PC-9 (cell line): ENCODE results near the gene TTC27. TPM values are rescaled to one million over a fixed set of nuclear protein-coding genes. Genes with fewer than 3 reads are reported as not detected.

Experiments used
- BruUV-seq: library from RNA; stranded (reverse); fragments of 400-500 nt; replicated peaks from 2 replicates; lab custom pipeline; 2021; lab: Mats Ljungman, UMichigan
- CTCF ChIA-PET: fragments of 300-600 bp; sonication (Branson Sonifier 250); formaldehyde crosslinking; loops from one replicate; lab custom pipeline; 2022; ENCODE audit warnings: antibody characterized with exemption; lab: Charles Lee
- POLR2A ChIA-PET: fragments of 300-600 bp; sonication (Branson Sonifier 250); formaldehyde crosslinking; loops from one replicate; lab custom pipeline; 2022; ENCODE audit warnings: antibody characterized with exemption; ENCODE audit not compliant: unreplicated experiment; lab: Charles Lee
- DNase-seq, 2 experiments: peaks; one replicate each; pipeline versions ENCODE4 v3.0.0 to v3.0.0-alpha.2; 2015 to 2022; ENCODE audit warnings: mixed read lengths in 1 of 2
- H2AFZ ChIP-seq: fragments of 200-600 bp; sonication (generic); 2 replicates; pipeline ENCODE4 v1.8.1; 2017; ENCODE audit warnings: antibody characterized with exemption
- H3F3A ChIP-seq: fragments of 200-600 bp; sonication (generic); 2 replicates; pipeline ENCODE4 v1.8.1; 2017; ENCODE audit warnings: antibody characterized with exemption, mild to moderate bottlenecking, low read depth; ENCODE audit not compliant: insufficient read depth
- H3K27ac ChIP-seq: fragments of 200-600 bp; sonication (generic); 2 replicates; pipeline ENCODE4 v1.6.1; 2016; ENCODE audit warnings: mixed run types
- H3K27me3 ChIP-seq: fragments of 200-600 bp; sonication (generic); 2 replicates; pipeline ENCODE4 v1.6.1; 2016; ENCODE audit warnings: low read depth, mixed run types; ENCODE audit not compliant: insufficient read depth
- H3K36me3 ChIP-seq: fragments of 200-600 bp; sonication (generic); 2 replicates; pipeline ENCODE4 v1.6.1; 2016; ENCODE audit warnings: low read depth, mixed run types
- H3K4me1 ChIP-seq: fragments of 200-600 bp; sonication (generic); replicated peaks from 2 replicates; pipeline ENCODE4 v1.6.1; 2016; ENCODE audit warnings: mixed run types; ENCODE audit not compliant: insufficient read depth
- H3K4me2 ChIP-seq: fragments of 200-600 bp; sonication (generic); 2 replicates; pipeline ENCODE4 v1.6.1; 2017; ENCODE audit warnings: mixed run types
- H3K4me3 ChIP-seq: fragments of 200-600 bp; sonication (generic); 2 replicates; pipeline ENCODE4 v1.6.1; 2016; ENCODE audit warnings: mixed run types
- H3K79me2 ChIP-seq: fragments of 200-600 bp; sonication (generic); 2 replicates; pipeline ENCODE4 v1.6.1; 2017; ENCODE audit warnings: low read depth, mixed run types
- H3K9me2 ChIP-seq: fragments of 200-600 bp; sonication (generic); 2 replicates; pipeline ENCODE4 v1.8.1; 2017; ENCODE audit warnings: mild to moderate bottlenecking; ENCODE audit not compliant: insufficient read depth
- H3K9me3 ChIP-seq: fragments of 200-600 bp; sonication (generic); 2 replicates; pipeline ENCODE4 v1.8.1; 2016; ENCODE audit warnings: low read depth; ENCODE audit not compliant: insufficient read depth
- H4K20me1 ChIP-seq: fragments of 200-600 bp; sonication (generic); 2 replicates; pipeline ENCODE4 v1.8.1; 2017; ENCODE audit not compliant: insufficient read depth
- CTCF ChIP-seq: fragments of 200-600 bp; sonication (generic); conservative IDR thresholded peaks from 2 replicates; pipeline ENCODE4 v1.6.1; 2017; ENCODE audit warnings: mixed run types, antibody characterized with exemption, mild to moderate bottlenecking, moderate library complexity
- EZH2 ChIP-seq: fragments of 200-600 bp; sonication (generic); IDR thresholded peaks from 2 replicates; pipeline ENCODE4 v1.8.0; 2017; ENCODE audit warnings: antibody characterized with exemption, low read depth
- intact Hi-C: fragments of 100-400 bp; cut with micrococcal nuclease; formaldehyde crosslinking; loops from one replicate; pipeline ENCODE4 v1.10.0; 2022; ENCODE audit not compliant: unreplicated experiment
- total RNA-seq: library from RNA; stranded (reverse); gene quantifications from 2 replicates; pipeline ENCODE4 v1.2.3, GENCODE V29; 2021

Gene TTC27
- total RNA-seq, 1 experiment from 2014 or later = 12.8 TPM

DNA sequence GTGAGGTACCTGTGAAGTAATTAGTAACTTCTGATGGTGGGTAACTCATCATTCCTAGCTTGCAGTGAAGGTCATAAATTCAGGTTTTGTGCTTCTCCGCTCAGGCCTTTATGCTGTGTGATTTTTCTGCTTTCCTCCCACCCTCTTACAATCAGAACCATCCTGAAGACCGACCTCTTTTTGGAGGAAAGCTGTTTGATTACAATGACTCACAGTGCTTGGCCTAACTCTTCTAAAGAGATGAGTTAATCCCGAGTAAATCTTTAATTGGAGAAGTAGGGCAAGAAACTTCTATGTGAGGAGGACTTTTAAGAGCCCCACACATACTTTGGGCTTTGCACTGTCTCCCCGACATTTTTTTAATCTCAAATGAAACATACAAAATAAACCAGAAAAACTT, 53.1 kb downstream of the TTC27 start:
- H3K4me1 ChIP-seq = no peaks in the 10 kb centered on the region
- H2AFZ ChIP-seq = no peak overlapping the region
- no peaks in the 10 kb centered on the region for H3F3A ChIP-seq
- intact Hi-C loops = no loop called here
- ChIA-PET POLR2A (no interaction called here), CTCF (no interaction called here)
- H3K9me2 ChIP-seq = no peaks in the 10 kb centered on the region
- TF ChIP-seq CTCF (no peak), EZH2 (no peak)
- H3K79me2 ChIP-seq = no peaks in the 10 kb centered on the region
- H3K27me3 ChIP-seq = no peaks in the 10 kb centered on the region
- H3K27ac ChIP-seq = no peak overlapping the region
- H4K20me1 ChIP-seq = no peaks in the 10 kb centered on the region
- no peak for DNase-seq
- H3K4me3 ChIP-seq = no peak overlapping the region
- no peaks in the 10 kb centered on the region; the same call in 1 of the 2 replicates for H3K9me3 ChIP-seq
- no TSS peak for BruUV-seq
- H3K36me3 ChIP-seq = no peaks in the 10 kb centered on the region
- H3K4me2 ChIP-seq = no peak overlapping the region

GRCh38 chr2:32683520-32684086, 55.8 kb downstream of the TTC27 start:
- Histone ChIP-seq H4K20me1 (no peaks in the 10 kb centered on the region), H2AFZ (no peak overlapping the region), H3K4me1 (no peaks in the 10 kb centered on the region), H3K9me3 (no peaks in the 10 kb centered on the region; the same call in 1 of the 2 replicates), H3F3A (0 out of 2 replicates have a peak, but pooled peaks cover 7% of the 10 kb centered on the region), H3K79me2 (no peaks in the 10 kb centered on the region), H3K27me3 (no peaks in the 10 kb centered on the region), H3K27ac (no peak overlapping the region), H3K36me3 (no peaks in the 10 kb centered on the region), H3K9me2 (peaks cover 6% of the 10 kb centered on the region; the same call in 1 of the 2 replicates), H3K4me3 (no peak overlapping the region), H3K4me2 (no peak overlapping the region)
- ChIA-PET POLR2A (no interaction called here), CTCF (no interaction called here)
- no peak for DNase-seq
- no TSS peak for BruUV-seq
- TF ChIP-seq EZH2 (no peak), CTCF (no peak)
- intact Hi-C loops = no loop called here

GRCh38 chr2:32688541-32688940, 60.7 kb downstream of the TTC27 start:
- Histone ChIP-seq H3K36me3 (no peaks in the 10 kb centered on the region), H3K9me2 (peaks cover 6% of the 10 kb centered on the region; the same call in 1 of the 2 replicates), H4K20me1 (peaks cover 3% of the 10 kb centered on the region; the same call in 1 of the 2 replicates), H3K4me3 (no peak overlapping the region), H3K79me2 (no peaks in the 10 kb centered on the region), H3K27ac (no peak overlapping the region), H2AFZ (no peak overlapping the region), H3F3A (peaks cover 7% of the 10 kb centered on the region; the same call in 1 of the 2 replicates), H3K4me1 (no peaks in the 10 kb centered on the region), H3K9me3 (no peaks in the 10 kb centered on the region; the same call in 1 of the 2 replicates), H3K4me2 (no peak overlapping the region), H3K27me3 (no peaks in the 10 kb centered on the region)
- no TSS peak for BruUV-seq
- peak in 1 of 2 experiments; percentile 40 for DNase-seq
- intact Hi-C loops = no loop called here
- POLR2A ChIA-PET = no interaction called here
- TF ChIP-seq EZH2 (no peak), CTCF (no peak)
- CTCF ChIA-PET = no interaction called here
